Measurements from ENCODE around the gene PPARA.
"Not testable (repeated sequence)": the region's sequence is repeated elsewhere in the genome, so short reads cannot be mapped to it uniquely, and the experiment has no call there.

Gene PPARA

GRCh38 chr22:46178755-46179505, 28.6 kb downstream of the PPARA start:
- DNase-seq = no peak

GRCh38 chr22:46179748-46180147, 29.4 kb downstream of the PPARA start:
- DNase-seq = no peak

- DNase-seq = no peak
These were observed 30.2 kb downstream of the PPARA start for GRCh38 chr22:46180370-46181137.

- DNase-seq = no peak
These were observed 33.4 kb downstream of the PPARA start for GRCh38 chr22:46183733-46184132.

GRCh38 chr22:46185283-46185682, 35.0 kb downstream of the PPARA start:
- DNase-seq = no peak

- DNase-seq = no peak
These were observed 37.5 kb downstream of the PPARA start for GRCh38 chr22:46187862-46188261.

GRCh38 chr22:46192210-46192993, 42.1 kb downstream of the PPARA start:
- no peak for DNase-seq

- DNase-seq = no peak
These were observed 43.6 kb downstream of the PPARA start for GRCh38 chr22:46193898-46194310.

- no peak for DNase-seq
These were observed 45.3 kb downstream of the PPARA start for GRCh38 chr22:46195487-46196165.

- DNase-seq = no peak
These were observed 46.0 kb downstream of the PPARA start for GRCh38 chr22:46196278-46196677.

GRCh38 chr22:46198274-46198673, 47.9 kb downstream of the PPARA start:
- DNase-seq = no peak

- not testable (repeated sequence) for DNase-seq
These were observed 48.5 kb downstream of the PPARA start for GRCh38 chr22:46198806-46199205.

GRCh38 chr22:46201059-46201757, 50.9 kb downstream of the PPARA start:
- no peak for DNase-seq

- no peak for DNase-seq
These were observed 52.7 kb downstream of the PPARA start for GRCh38 chr22:46202897-46203600.

GRCh38 chr22:46203601-46203980, 53.3 kb downstream of the PPARA start:
- no peak for DNase-seq

GRCh38 chr22:46209262-46209661, 58.9 kb downstream of the PPARA start:
- no peak for DNase-seq

- no peak for DNase-seq
These were observed 61.9 kb downstream of the PPARA start for GRCh38 chr22:46212195-46212594.

- no peak for DNase-seq
These were observed 62.7 kb downstream of the PPARA start for GRCh38 chr22:46213052-46213451.

- DNase-seq = no peak
These were observed 63.8 kb downstream of the PPARA start for GRCh38 chr22:46214149-46214548.

GRCh38 chr22:46214616-46215015, 64.3 kb downstream of the PPARA start:
- no peak for DNase-seq

- no peak for DNase-seq
These were observed 69.3 kb downstream of the PPARA start for GRCh38 chr22:46219636-46220035.

- DNase-seq = no peak
These were observed 70.6 kb downstream of the PPARA start for GRCh38 chr22:46220921-46221320.

Measured in T-helper 9 cell (primary cell).